SK-N-SH treated with all-trans-retinoic acid at 6 μM for 48 hours (cell line): Measurements from ENCODE around the gene C1orf159.

ENCODE experiments used
- ARNTL ChIP-seq: fragments of 450-650 bp; formaldehyde crosslinking; IDR thresholded peaks from 2 replicates; pipeline ENCODE4 v1.5.0; 2020; ENCODE audit warnings: low read depth, mild to moderate bottlenecking, moderate library complexity, borderline replicate concordance
- ESRRG ChIP-seq: fragments of 250-450 bp; sonication (Bioruptor Pico); IDR thresholded peaks from 2 replicates; pipeline ENCODE4 v1.6.1; 2021; ENCODE audit warnings: mild to moderate bottlenecking
- GLIS3 ChIP-seq: fragments of 250-450 bp; sonication (Bioruptor Pico); IDR thresholded peaks from 2 replicates; pipeline ENCODE4 v1.5.0; 2020; ENCODE audit warnings: mild to moderate bottlenecking, moderate library complexity
- ISL1 ChIP-seq: fragments of 250-450 bp; sonication (Bioruptor Pico); IDR thresholded peaks from 2 replicates; pipeline ENCODE4 v2.1.2; 2022; ENCODE audit warnings: mild to moderate bottlenecking, moderate library complexity
- PATZ1 ChIP-seq: fragments of 250-450 bp; sonication (Bioruptor Pico); IDR thresholded peaks from 2 replicates; pipeline ENCODE4 v1.8.0; 2020; ENCODE audit warnings: mild to moderate bottlenecking, moderate library complexity, borderline replicate concordance
- PPARA ChIP-seq: fragments of 250-450 bp; sonication (Bioruptor Pico); IDR thresholded peaks from 2 replicates; pipeline ENCODE4 v1.5.0; 2020; ENCODE audit warnings: mild to moderate bottlenecking, borderline replicate concordance
- RARB ChIP-seq: fragments of 250-450 bp; sonication (Bioruptor Pico); IDR thresholded peaks from 2 replicates; pipeline ENCODE4 v1.8.0; 2021; ENCODE audit warnings: mild to moderate bottlenecking, moderate library complexity
- SNAI2 ChIP-seq: fragments of 250-450 bp; sonication (Bioruptor Pico); IDR thresholded peaks from 2 replicates; pipeline ENCODE4 v1.5.0; 2020; ENCODE audit warnings: mild to moderate bottlenecking, moderate library complexity
- ZC3H10 ChIP-seq: fragments of 250-450 bp; sonication (Bioruptor Pico); IDR thresholded peaks from 2 replicates; pipeline ENCODE4 v1.5.1; 2021; ENCODE audit warnings: mild to moderate bottlenecking, moderate library complexity
- ZFP3 ChIP-seq: fragments of 250-450 bp; sonication (Bioruptor Pico); IDR thresholded peaks from 2 replicates; pipeline ENCODE4 v1.5.0; 2020; ENCODE audit warnings: mild to moderate bottlenecking, moderate library complexity
- ZFP30 ChIP-seq: fragments of 450-650 bp; formaldehyde crosslinking; IDR thresholded peaks from 2 replicates; pipeline ENCODE4 v1.5.0; 2022; ENCODE audit warnings: mild to moderate bottlenecking, moderate library complexity
- ZNF8 ChIP-seq: fragments of 450-650 bp; formaldehyde crosslinking; IDR thresholded peaks from 2 replicates; pipeline ENCODE4 v1.5.0; 2020; ENCODE audit warnings: mild to moderate bottlenecking, moderate library complexity

DNA sequence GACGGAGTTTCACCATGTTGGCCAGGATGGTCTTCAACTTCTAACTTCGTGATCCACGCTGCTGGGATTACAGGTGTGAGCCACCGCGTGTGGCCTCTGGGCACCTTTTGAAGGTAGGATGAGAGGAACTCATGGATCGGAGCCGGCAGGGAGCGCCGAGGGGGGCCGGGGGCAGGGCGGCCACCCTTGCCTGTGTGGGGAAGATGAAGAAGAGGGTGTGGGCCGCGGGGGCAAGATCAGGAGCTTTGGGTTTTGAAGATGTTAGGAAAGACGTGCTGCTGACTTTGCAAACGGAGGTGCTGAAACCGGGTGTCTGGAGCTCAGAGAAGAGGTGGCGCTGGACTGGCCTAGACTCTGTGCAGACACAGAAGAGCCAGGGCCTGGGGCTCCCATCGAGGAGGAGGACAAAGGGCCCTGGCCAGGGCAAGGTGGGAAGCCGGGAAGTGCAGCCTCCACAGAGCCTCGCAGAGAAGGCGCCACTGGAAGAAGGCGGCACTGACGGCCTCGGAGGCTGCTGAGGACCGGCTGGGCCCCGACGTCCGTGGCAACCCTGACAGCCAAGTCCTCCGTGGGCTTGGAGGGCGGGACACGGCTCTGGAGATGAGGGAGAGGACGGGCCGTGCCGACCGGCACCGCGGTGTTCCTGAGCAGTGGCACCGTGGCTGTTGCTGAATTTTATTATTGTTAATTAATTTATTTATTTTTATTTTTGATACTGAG lies 55.4 kb downstream of the C1orf159 start:
- TF ChIP-seq ISL1 (CRISPR knock-in tag) = no peak
- TF ChIP-seq RARB (CRISPR knock-in tag) = no peak
- TF ChIP-seq PATZ1 (CRISPR knock-in tag) = no peak
- TF ChIP-seq PPARA (CRISPR knock-in tag) = no peak
- TF ChIP-seq ZNF8 (CRISPR knock-in tag) = no peak
- no peak for TF ChIP-seq ARNTL (CRISPR knock-in tag)
- no peak for TF ChIP-seq ZFP3 (CRISPR knock-in tag)
- no peak for TF ChIP-seq ESRRG
- TF ChIP-seq SNAI2 = no peak
- no peak for TF ChIP-seq ZFP30 (CRISPR knock-in tag)
- TF ChIP-seq GLIS3 = no peak
- TF ChIP-seq ZC3H10 (CRISPR knock-in tag) = no peak
